PC-3 (cell line): ENCODE measurements around the gene CHST8. TPM values are rescaled to one million over a fixed set of nuclear protein-coding genes. Genes with fewer than 3 reads are reported as not detected.

ENCODE experiments used
- ATAC-seq: fragments of 200-7000 bp; cut with Tn5 transposase; 2 replicates; pipeline ENCODE4 v1.9.1; 2020; ENCODE audit warnings: mild to moderate bottlenecking, moderate library complexity
- BruUV-seq: library from RNA; stranded (reverse); fragments of 400-500 nt; replicated peaks from 2 replicates; lab custom pipeline; 2021; lab: Mats Ljungman, UMichigan
- CTCF ChIA-PET: fragments of 300-600 bp; sonication (Branson Sonifier 250); formaldehyde crosslinking; loops from one replicate; lab custom pipeline; 2022; ENCODE audit warnings: antibody characterized with exemption; lab: Charles Lee
- POLR2A ChIA-PET: fragments of 300-600 bp; sonication (Branson Sonifier 250); formaldehyde crosslinking; loops from one replicate; lab custom pipeline; 2022; ENCODE audit warnings: antibody characterized with exemption; ENCODE audit not compliant: unreplicated experiment; lab: Charles Lee
- DNase-seq: peaks from one replicate; pipeline ENCODE4 v3.0.0-alpha.2; 2015
- H2AFZ ChIP-seq: fragments of 300-600 bp; sonication (generic); 2 replicates; pipeline ENCODE4 v1.6.0; 2016; ENCODE audit warnings: antibody characterized with exemption, low read length
- H3F3A ChIP-seq: fragments of 300-600 bp; sonication (generic); one replicate; pipeline ENCODE4 v1.6.0; 2017; ENCODE audit warnings: antibody characterized with exemption, low read length, control low read depth, mild to moderate bottlenecking; ENCODE audit not compliant: unreplicated experiment
- H3K27ac ChIP-seq: fragments of 300-600 bp; sonication (generic); 2 replicates; pipeline ENCODE4 v1.5.1; 2016; ENCODE audit warnings: mild to moderate bottlenecking, low read length
- H3K27me3 ChIP-seq: fragments of 300-600 bp; sonication (generic); 2 replicates; pipeline ENCODE4 v1.6.1; 2016; ENCODE audit warnings: low read length, mixed read lengths
- H3K36me3 ChIP-seq: fragments of 300-600 bp; sonication (generic); 2 replicates; pipeline ENCODE4 v1.6.1; 2016; ENCODE audit warnings: low read depth, mixed run types, low read length, mixed read lengths
- H3K4me1 ChIP-seq: fragments of 300-600 bp; sonication (generic); 2 replicates; pipeline ENCODE4 v1.5.1; 2016; ENCODE audit warnings: low read length; ENCODE audit not compliant: insufficient read depth
- H3K4me2 ChIP-seq: fragments of 300-600 bp; sonication (generic); 2 replicates; pipeline ENCODE4 v1.6.0; 2016; ENCODE audit warnings: low read length
- H3K4me3 ChIP-seq: fragments of 300-600 bp; sonication (generic); 2 replicates; pipeline ENCODE4 v1.5.1; 2016; ENCODE audit warnings: mild to moderate bottlenecking, low read length, mixed read lengths
- H3K79me2 ChIP-seq: fragments of 300-600 bp; sonication (generic); 2 replicates; pipeline ENCODE4 v1.6.1; 2017; ENCODE audit warnings: low read length, mixed read lengths
- H3K9ac ChIP-seq: fragments of 300-600 bp; sonication (generic); 2 replicates; pipeline ENCODE4 v1.6.0; 2016; ENCODE audit warnings: mild to moderate bottlenecking, low read length
- H3K9me2 ChIP-seq: fragments of 300-600 bp; sonication (generic); replicated peaks from 2 replicates; pipeline ENCODE4 v1.6.1; 2016; ENCODE audit warnings: mixed run types, low read length, mixed read lengths
- H3K9me3 ChIP-seq: fragments of 300-600 bp; sonication (generic); 2 replicates; pipeline ENCODE4 v1.6.1; 2016; ENCODE audit warnings: low read length, mixed read lengths
- H4K20me1 ChIP-seq: fragments of 300-600 bp; sonication (generic); 2 replicates; pipeline ENCODE4 v1.6.1; 2016; ENCODE audit warnings: low read length, mixed read lengths
- CTCF ChIP-seq: fragments of 300-600 bp; sonication (generic); conservative IDR thresholded peaks from 2 replicates; pipeline ENCODE4 v1.5.1; 2017; ENCODE audit warnings: antibody characterized with exemption, low read depth, mild to moderate bottlenecking, low read length
- EZH2 ChIP-seq: fragments of 300-600 bp; sonication (generic); IDR thresholded peaks from one replicate; pipeline ENCODE4 v1.6.1; 2017; ENCODE audit warnings: antibody characterized with exemption, mild to moderate bottlenecking, low read length; ENCODE audit not compliant: unreplicated experiment
- EZH2phosphoT487 ChIP-seq: fragments of 300-600 bp; sonication (generic); IDR thresholded peaks from 2 replicates; pipeline ENCODE4 v1.6.1; 2018; ENCODE audit warnings: mild to moderate bottlenecking, antibody characterized with exemption, low read length, borderline replicate concordance
- intact Hi-C: fragments of 100-400 bp; cut with micrococcal nuclease; formaldehyde crosslinking; loops from 2 replicates; pipeline ENCODE4 v1.9.0; 2023
- total RNA-seq: library from RNA; depleted of rRNA; stranded (reverse); fragments of >200 nt; gene quantifications from 2 replicates; pipeline ENCODE4 v1.2.3, GENCODE V29; 2014

Gene CHST8
- total RNA-seq, 1 experiment from 2014 or later: 0.36 TPM

- intact Hi-C loops: no loop called here
- H3K79me2 ChIP-seq: no peaks in the 10 kb centered on the region
- no peaks in the 10 kb centered on the region for H3K4me1 ChIP-seq
- no peak for ATAC-seq
- CTCF ChIA-PET: no interaction called here
- no peaks in the 10 kb centered on the region for H4K20me1 ChIP-seq
- no TSS peak for BruUV-seq
- no peak overlapping the region for H3K4me2 ChIP-seq
- H3K9me3 ChIP-seq: no peaks in the 10 kb centered on the region
- H3F3A ChIP-seq: no peaks in the 10 kb centered on the region
- DNase-seq: no peak
- no peak overlapping the region for H3K4me3 ChIP-seq
- H3K9me2 ChIP-seq: no peaks in the 10 kb centered on the region
- no peak overlapping the region for H2AFZ ChIP-seq
- no peak for TF ChIP-seq EZH2
- no peak for TF ChIP-seq CTCF
- no peak for TF ChIP-seq EZH2phosphoT487
- peaks cover 26% of the 10 kb centered on the region for H3K27me3 ChIP-seq
- POLR2A ChIA-PET: no interaction called here
- no peak overlapping the region for H3K9ac ChIP-seq
- no peaks in the 10 kb centered on the region for H3K36me3 ChIP-seq
- no peak overlapping the region for H3K27ac ChIP-seq
Observed at GRCh38 chr19:33728141-33728540, 106.4 kb downstream of the CHST8 start.

GRCh38 chr19:33730858-33731607, 109.3 kb downstream of the CHST8 start:
- no peak overlapping the region for H3K27ac ChIP-seq
- H3K4me1 ChIP-seq: no peaks in the 10 kb centered on the region
- H3K4me2 ChIP-seq: no peak overlapping the region
- no peaks in the 10 kb centered on the region for H3K9me2 ChIP-seq
- ChIA-PET POLR2A (no interaction called here), CTCF (no interaction called here)
- H3K9ac ChIP-seq: no peak overlapping the region
- no peaks in the 10 kb centered on the region for H3F3A ChIP-seq
- H3K9me3 ChIP-seq: no peaks in the 10 kb centered on the region
- BruUV-seq: no TSS peak
- H3K79me2 ChIP-seq: no peaks in the 10 kb centered on the region
- DNase-seq (no peak), ATAC-seq (no peak)
- intact Hi-C loops: no loop called here
- TF ChIP-seq EZH2phosphoT487: no peak
- no peak for TF ChIP-seq EZH2
- no peak for TF ChIP-seq CTCF
- H3K4me3 ChIP-seq: no peak overlapping the region
- H4K20me1 ChIP-seq: no peaks in the 10 kb centered on the region
- no peaks in the 10 kb centered on the region for H3K36me3 ChIP-seq
- no peak overlapping the region for H2AFZ ChIP-seq
- peaks cover 35% of the 10 kb centered on the region for H3K27me3 ChIP-seq

GRCh38 chr19:33731881-33732280, 110.1 kb downstream of the CHST8 start:
- Histone ChIP-seq H3K27me3 (peaks cover 43% of the 10 kb centered on the region), H3K36me3 (no peaks in the 10 kb centered on the region), H3K79me2 (no peaks in the 10 kb centered on the region), H3K27ac (no peak overlapping the region), H4K20me1 (no peaks in the 10 kb centered on the region), H2AFZ (no peak overlapping the region), H3K9me3 (no peaks in the 10 kb centered on the region), H3F3A (no peaks in the 10 kb centered on the region), H3K9me2 (no peaks in the 10 kb centered on the region), H3K4me1 (no peaks in the 10 kb centered on the region), H3K4me2 (no peak overlapping the region), H3K4me3 (no peak overlapping the region), H3K9ac (no peak overlapping the region)
- ChIA-PET POLR2A (no interaction called here), CTCF (interaction anchor here (0.7 kb wide), 1 partner anchor 897 kb away, joined by 3 read pairs; no protein-coding TSS in a partner anchor)
- intact Hi-C loops: no loop called here
- no TSS peak for BruUV-seq
- no peak for ATAC-seq
- DNase-seq: no peak
- TF ChIP-seq CTCF (no peak), EZH2phosphoT487 (no peak), EZH2 (no peak)
